Endodermal cell (in vitro differentiated cells): ENCODE results near the gene TEX22. TPM values are rescaled to one million over a fixed set of nuclear protein-coding genes. Genes with fewer than 3 reads are reported as not detected.

ENCODE experiments used
- DNase-seq: peaks from one replicate; pipeline ENCODE4 v3.0.0-alpha.2; 2017
- H3K27ac ChIP-seq: 2 replicates; pipeline ENCODE4 v1.5.1; 2013; ENCODE audit warnings: mild to moderate bottlenecking, low read depth, low read length, moderate library complexity
- H3K27me3 ChIP-seq: 2 replicates; pipeline ENCODE4 v1.6.1; 2013; ENCODE audit warnings: mild to moderate bottlenecking, low read length, moderate library complexity; ENCODE audit not compliant: insufficient read depth, control insufficient read depth, poor library complexity, severe bottlenecking
- H3K36me3 ChIP-seq: 2 replicates; pipeline ENCODE4 v1.7.0; 2013; ENCODE audit warnings: mild to moderate bottlenecking, low read length, moderate library complexity; ENCODE audit not compliant: control insufficient read depth, insufficient read depth
- H3K4me1 ChIP-seq: one replicate; pipeline ENCODE4 v1.7.0; 2013; ENCODE audit warnings: low read length; ENCODE audit not compliant: control insufficient read depth, insufficient read depth
- H3K4me3 ChIP-seq: 2 replicates; pipeline ENCODE4 v1.5.1; 2013; ENCODE audit warnings: mild to moderate bottlenecking, low read length, moderate library complexity
- H3K9ac ChIP-seq: 2 replicates; pipeline ENCODE4 v1.6.1; 2013; ENCODE audit warnings: mild to moderate bottlenecking, low read length, moderate library complexity; ENCODE audit not compliant: poor library complexity, severe bottlenecking; ENCODE audit errors: extremely low read depth
- H3K9me3 ChIP-seq: 2 replicates; pipeline ENCODE4 v1.6.1; 2013; ENCODE audit warnings: mild to moderate bottlenecking, low read length, moderate library complexity; ENCODE audit not compliant: control insufficient read depth
- H3K27ac Mint-ChIP-seq: 2 replicates; pipeline ENCODE4 v1.8.0; 2020; ENCODE audit warnings: mixed read lengths
- H3K27me3 Mint-ChIP-seq: 2 replicates; pipeline ENCODE4 v1.8.0; 2021; ENCODE audit warnings: mild to moderate bottlenecking, mixed read lengths; ENCODE audit not compliant: insufficient read depth
- H3K36me3 Mint-ChIP-seq: 2 replicates; pipeline ENCODE4 v1.8.0; 2020; ENCODE audit warnings: low read depth, mixed read lengths
- H3K4me1 Mint-ChIP-seq: 2 replicates; pipeline ENCODE4 v1.8.0; 2020; ENCODE audit warnings: mixed read lengths
- H3K4me3 Mint-ChIP-seq: 2 replicates; pipeline ENCODE4 v1.8.0; 2020; ENCODE audit warnings: mild to moderate bottlenecking, moderate library complexity, mixed read lengths
- H3K9me3 Mint-ChIP-seq: 2 replicates; pipeline ENCODE4 v1.8.0; 2020; ENCODE audit warnings: mild to moderate bottlenecking, mixed read lengths
- CTCF ChIP-seq: fragments of 200-600 bp; sonication (generic); conservative IDR thresholded peaks from 2 replicates; pipeline ENCODE4 v1.5.0; 2021; ENCODE audit warnings: antibody characterized with exemption, mild to moderate bottlenecking
- WGBS, 2 experiments: methylation state at CpG; one replicate each; pipeline versions ENCODE4 v1.1.5 to v1.1.7; 2013; ENCODE audit warnings: missing lambda C conversion rate in 2 of 2, mixed read lengths in 1 of 2; ENCODE audit not compliant: insufficient coverage in 1 of 2, insufficient read length in 1 of 2; 5-methylcytosine and 5-hydroxymethylcytosine counted together
- total RNA-seq, 2 donors: library from RNA; stranded (reverse); fragmentation: NEBNext Ultra II Directional in 1 of 2; extraction: Animal tissue kit (Norgen Biotek cat#: 25700) in 1 of 2; gene quantifications; 2 replicates in 1 of 2; 3 replicates in 1 of 2; pipeline ENCODE4 v1.2.1, GENCODE V29; 2021

Gene TEX22
- total RNA-seq, 2 donors from 2014 or later, result 1.9 to 3.5 TPM

GRCh38 chr14:105382343-105383082 is 15.8 kb upstream of the TEX22 start:
- H3K36me3 ChIP-seq, result peaks cover 5% of the 10 kb centered on the region
- Mint-ChIP-seq H3K4me1 (peaks cover 6% of the 10 kb centered on the region), H3K27ac (no peak overlapping the region)

GRCh38 chr14:105383083-105383730 is 15.1 kb upstream of the TEX22 start:
- Histone ChIP-seq H3K36me3 (peaks cover 5% of the 10 kb centered on the region), H3K9ac (no peak overlapping the region), H3K9me3 (no peaks in the 10 kb centered on the region), H3K4me3 (no peak overlapping the region), H3K27me3 (no peaks in the 10 kb centered on the region), H3K4me1 (no peaks in the 10 kb centered on the region), H3K27ac (no peak overlapping the region)
- no peak for TF ChIP-seq CTCF
- Mint-ChIP-seq H3K4me1 (peaks cover 1% of the 10 kb centered on the region), H3K36me3 (peaks cover 24% of the 10 kb centered on the region), H3K27ac (no peak overlapping the region), H3K9me3 (no peaks in the 10 kb centered on the region), H3K4me3 (no peak overlapping the region), H3K27me3 (no peaks in the 10 kb centered on the region)
- no peak for DNase-seq
- WGBS, 2 experiments, result 96 to 98% methylated on average over 19 to 32 of the region's 32 CpGs

More at GRCh38 chr14:105382343-105383082, 15.8 kb upstream of the TEX22 start:
- H3K9me3 ChIP-seq, result no peaks in the 10 kb centered on the region
- Mint-ChIP-seq H3K36me3 (peaks cover 24% of the 10 kb centered on the region), H3K9me3 (no peaks in the 10 kb centered on the region), H3K4me3 (no peak overlapping the region), H3K27me3 (no peaks in the 10 kb centered on the region)
- no peak overlapping the region for H3K9ac ChIP-seq
- whole genome bisulfite sequencing, 2 experiments, result 95% methylated on average over 23 to 26 of the region's 26 CpGs
- H3K4me1 ChIP-seq, result peaks cover 2% of the 10 kb centered on the region
- H3K4me3 ChIP-seq, result no peak overlapping the region
- no peak for DNase-seq
- H3K27ac ChIP-seq, result no peak overlapping the region
- no peaks in the 10 kb centered on the region for H3K27me3 ChIP-seq
- no peak for TF ChIP-seq CTCF

DNA sequence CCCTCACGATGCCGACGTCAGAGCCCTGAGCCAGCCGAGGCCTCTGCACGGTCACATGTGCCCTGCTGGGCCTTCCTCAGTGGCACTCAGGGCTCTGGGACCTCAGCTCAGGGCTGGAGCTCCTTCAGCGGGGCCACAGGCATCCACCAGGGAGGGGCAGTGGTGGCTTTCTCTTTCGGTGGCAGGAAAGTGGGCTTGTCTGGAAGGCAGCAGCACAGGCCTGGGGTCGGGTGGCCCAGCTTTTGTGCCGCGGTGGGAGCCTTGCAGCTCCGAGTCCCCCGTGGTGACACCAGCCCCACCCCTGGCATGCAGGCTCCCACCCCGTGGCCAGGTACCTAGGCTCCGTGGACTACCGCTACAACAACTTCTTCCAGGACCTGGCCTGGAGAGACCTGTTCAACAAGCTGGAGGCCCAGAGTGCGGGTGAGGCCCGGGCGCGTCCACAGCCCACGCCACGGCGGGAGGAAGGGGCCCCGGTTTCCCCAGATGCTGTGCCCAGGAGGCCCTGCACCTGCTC is 14.2 kb upstream of the TEX22 start:
- Mint-ChIP-seq H3K36me3 (peaks cover 24% of the 10 kb centered on the region), H3K27me3 (no peaks in the 10 kb centered on the region), H3K27ac (no peak overlapping the region), H3K4me1 (no peaks in the 10 kb centered on the region), H3K9me3 (no peaks in the 10 kb centered on the region), H3K4me3 (no peak overlapping the region)
- WGBS, 2 experiments, result 95 to 97% methylated on average over 16 to 23 of the region's 23 CpGs
- Histone ChIP-seq H3K9ac (no peak overlapping the region), H3K4me3 (no peak overlapping the region), H3K36me3 (peaks cover 5% of the 10 kb centered on the region), H3K27ac (no peak overlapping the region), H3K9me3 (no peaks in the 10 kb centered on the region), H3K4me1 (no peaks in the 10 kb centered on the region), H3K27me3 (no peaks in the 10 kb centered on the region)
- DNase-seq, result no peak
- no peak for TF ChIP-seq CTCF
